ENCODE data around the gene PLXNA4.

The PLXNA4 gene

DNA sequence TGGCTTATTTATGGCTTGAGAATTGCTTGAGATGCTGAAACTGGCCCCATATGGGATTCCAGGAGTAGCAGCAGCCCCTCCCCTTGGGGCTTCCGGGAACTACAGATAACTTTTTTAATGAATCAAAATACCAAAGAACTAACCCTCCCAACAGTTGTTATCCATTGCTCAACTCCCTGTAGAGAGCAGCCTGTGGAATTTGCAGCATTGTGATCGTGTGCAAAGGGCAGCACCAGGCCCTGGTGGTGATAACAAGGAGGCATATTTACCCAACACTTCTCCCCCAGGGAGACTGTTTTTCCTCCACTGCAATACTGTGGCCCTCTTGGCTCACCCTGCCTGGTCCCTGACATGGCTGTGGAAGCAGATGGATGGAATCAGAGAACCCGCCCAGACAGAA, 196.2 kb downstream of the PLXNA4 start:
- H3K9me2 ChIP-seq (ENCODE audit: low read depth, low read length) = no peaks in the 10 kb centered on the region
- H2AFZ ChIP-seq (ENCODE audit: low read length) = no peak overlapping the region
- no peaks in the 10 kb centered on the region for H3K36me3 ChIP-seq (ENCODE audit: insufficient read depth, low read length)
- H3F3A ChIP-seq (ENCODE audit: insufficient read depth, low read length) = no peaks in the 10 kb centered on the region
- no peak for TF ChIP-seq EZH2 (IDR thresholded peaks at IDR 0.05; ENCODE audit: borderline replicate concordance, low read length)
- TF ChIP-seq, protein P1, sequence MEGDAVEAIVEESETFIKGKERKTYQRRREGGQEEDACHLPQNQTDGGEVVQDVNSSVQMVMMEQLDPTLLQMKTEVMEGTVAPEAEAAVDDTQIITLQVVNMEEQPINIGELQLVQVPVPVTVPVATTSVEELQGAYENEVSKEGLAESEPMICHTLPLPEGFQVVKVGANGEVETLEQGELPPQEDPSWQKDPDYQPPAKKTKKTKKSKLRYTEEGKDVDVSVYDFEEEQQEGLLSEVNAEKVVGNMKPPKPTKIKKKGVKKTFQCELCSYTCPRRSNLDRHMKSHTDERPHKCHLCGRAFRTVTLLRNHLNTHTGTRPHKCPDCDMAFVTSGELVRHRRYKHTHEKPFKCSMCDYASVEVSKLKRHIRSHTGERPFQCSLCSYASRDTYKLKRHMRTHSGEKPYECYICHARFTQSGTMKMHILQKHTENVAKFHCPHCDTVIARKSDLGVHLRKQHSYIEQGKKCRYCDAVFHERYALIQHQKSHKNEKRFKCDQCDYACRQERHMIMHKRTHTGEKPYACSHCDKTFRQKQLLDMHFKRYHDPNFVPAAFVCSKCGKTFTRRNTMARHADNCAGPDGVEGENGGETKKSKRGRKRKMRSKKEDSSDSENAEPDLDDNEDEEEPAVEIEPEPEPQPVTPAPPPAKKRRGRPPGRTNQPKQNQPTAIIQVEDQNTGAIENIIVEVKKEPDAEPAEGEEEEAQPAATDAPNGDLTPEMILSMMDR (IDR thresholded peaks at IDR 0.05; ENCODE audit: low read length) = no peak
- no peaks in the 10 kb centered on the region for H3K4me1 ChIP-seq (ENCODE audit: insufficient read depth, low read length, severe bottlenecking)
- H3K27ac ChIP-seq (ENCODE audit: low read depth, low read length, poor library complexity, severe bottlenecking) = no peak overlapping the region
- H3K9ac ChIP-seq (ENCODE audit: low read length) = no peak overlapping the region
- no peak overlapping the region for H3K4me3 ChIP-seq (ENCODE audit: low read depth, low read length, poor library complexity, severe bottlenecking)
- no peaks in the 10 kb centered on the region for H4K20me1 ChIP-seq (ENCODE audit: insufficient read depth, low read length)
- H3K9me3 ChIP-seq (ENCODE audit: low read length) = no peaks in the 10 kb centered on the region
- no peaks in the 10 kb centered on the region; the same call in 1 of the 2 replicates for H3K27me3 ChIP-seq (ENCODE audit: insufficient read depth, low read length)
- H3K4me2 ChIP-seq (ENCODE audit: low read length) = no peak overlapping the region
- H3K79me2 ChIP-seq (ENCODE audit: insufficient read depth, low read length) = no peaks in the 10 kb centered on the region

DNA sequence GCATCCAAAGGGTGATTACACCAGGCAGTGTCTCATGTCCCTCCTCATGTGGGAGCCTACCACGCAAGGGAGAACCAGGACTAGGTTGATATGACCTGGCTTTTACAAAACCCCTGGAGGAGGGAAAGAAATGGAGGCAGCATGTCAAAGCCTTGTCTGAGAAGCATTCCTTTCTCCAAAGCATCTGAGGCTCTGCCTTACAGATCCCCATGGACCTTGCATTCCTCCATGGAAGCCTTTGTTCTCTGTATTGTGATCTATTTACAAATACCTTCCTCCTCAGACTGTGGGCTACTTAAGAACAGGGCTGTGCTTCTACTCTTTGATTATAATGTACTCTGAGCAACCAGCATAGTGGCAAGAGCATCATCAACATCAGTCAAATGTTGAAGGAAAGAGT, 197.0 kb downstream of the PLXNA4 start:
- Histone ChIP-seq H3K4me1 (ENCODE audit: insufficient read depth, low read length, severe bottlenecking) (no peaks in the 10 kb centered on the region), H3K27me3 (ENCODE audit: insufficient read depth, low read length) (no peaks in the 10 kb centered on the region; the same call in 1 of the 2 replicates), H3K9me3 (ENCODE audit: low read length) (no peaks in the 10 kb centered on the region), H3K36me3 (ENCODE audit: insufficient read depth, low read length) (no peaks in the 10 kb centered on the region), H3K9me2 (ENCODE audit: low read depth, low read length) (no peaks in the 10 kb centered on the region), H2AFZ (ENCODE audit: low read length) (no peak overlapping the region), H3F3A (ENCODE audit: insufficient read depth, low read length) (no peaks in the 10 kb centered on the region), H3K4me2 (ENCODE audit: low read length) (no peak overlapping the region), H3K79me2 (ENCODE audit: insufficient read depth, low read length) (no peaks in the 10 kb centered on the region), H4K20me1 (ENCODE audit: insufficient read depth, low read length) (no peaks in the 10 kb centered on the region), H3K27ac (ENCODE audit: low read depth, low read length, poor library complexity, severe bottlenecking) (no peak overlapping the region), H3K4me3 (ENCODE audit: low read depth, low read length, poor library complexity, severe bottlenecking) (no peak overlapping the region), H3K9ac (ENCODE audit: low read length) (no peak overlapping the region)
- TF ChIP-seq, protein P1 (IDR thresholded peaks at IDR 0.05; ENCODE audit: low read length) = no peak
- no peak for TF ChIP-seq EZH2 (IDR thresholded peaks at IDR 0.05; ENCODE audit: borderline replicate concordance, low read length)

DNA sequence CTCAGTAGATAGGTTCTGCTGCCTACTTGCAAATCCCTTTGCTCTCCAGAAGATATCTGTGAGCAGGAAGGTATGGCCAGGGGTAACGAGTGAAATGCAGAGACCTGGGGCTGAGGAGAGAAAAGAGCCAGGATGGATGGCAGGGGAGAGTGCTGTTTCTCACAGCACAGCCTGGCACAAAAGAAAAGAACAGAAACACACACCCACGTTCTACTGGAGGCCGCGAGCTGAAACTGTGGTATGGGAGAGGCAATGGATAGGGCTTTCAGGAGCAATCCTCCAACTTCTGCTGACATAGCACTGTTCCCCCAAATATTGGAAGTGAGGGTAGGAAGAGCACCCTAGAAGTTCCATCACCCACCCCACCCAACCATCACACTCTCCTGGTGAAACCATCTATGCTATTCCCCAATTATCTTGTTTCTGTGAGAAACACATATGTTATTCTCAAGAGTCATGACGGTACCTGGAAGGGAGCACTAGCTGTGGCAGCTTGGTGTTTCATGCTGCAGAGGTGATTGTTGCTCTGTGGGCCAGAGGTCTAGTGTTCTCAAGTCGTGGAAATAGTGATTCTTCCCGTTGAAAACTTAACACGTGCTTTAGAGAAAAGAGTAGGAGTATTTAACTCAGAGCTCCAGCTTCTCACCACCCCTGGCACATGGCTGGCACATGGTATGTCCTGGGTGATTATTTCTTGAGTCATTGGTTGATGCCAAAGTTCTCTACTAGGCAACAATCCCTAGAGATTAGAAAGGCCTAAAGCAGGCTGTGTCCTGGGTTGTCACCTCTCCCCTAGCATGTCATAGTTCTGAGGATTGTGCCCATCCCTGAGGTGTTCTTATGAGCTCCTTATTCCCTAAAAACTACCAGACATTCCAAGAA, 198.3 kb downstream of the PLXNA4 start:
- Histone ChIP-seq H3K9ac (ENCODE audit: low read length) (no peak overlapping the region), H3K9me3 (ENCODE audit: low read length) (no peaks in the 10 kb centered on the region), H3K4me1 (ENCODE audit: insufficient read depth, low read length, severe bottlenecking) (no peaks in the 10 kb centered on the region), H3F3A (ENCODE audit: insufficient read depth, low read length) (no peaks in the 10 kb centered on the region), H3K4me3 (ENCODE audit: low read depth, low read length, poor library complexity, severe bottlenecking) (no peak overlapping the region), H3K4me2 (ENCODE audit: low read length) (no peak overlapping the region), H2AFZ (ENCODE audit: low read length) (no peak overlapping the region), H4K20me1 (ENCODE audit: insufficient read depth, low read length) (no peaks in the 10 kb centered on the region), H3K27ac (ENCODE audit: low read depth, low read length, poor library complexity, severe bottlenecking) (no peak overlapping the region), H3K79me2 (ENCODE audit: insufficient read depth, low read length) (no peaks in the 10 kb centered on the region), H3K27me3 (ENCODE audit: insufficient read depth, low read length) (no peaks in the 10 kb centered on the region; the same call in 1 of the 2 replicates), H3K36me3 (ENCODE audit: insufficient read depth, low read length) (no peaks in the 10 kb centered on the region), H3K9me2 (ENCODE audit: low read depth, low read length) (no peaks in the 10 kb centered on the region)
- no peak for TF ChIP-seq EZH2 (IDR thresholded peaks at IDR 0.05; ENCODE audit: borderline replicate concordance, low read length)
- TF ChIP-seq, protein P1 (IDR thresholded peaks at IDR 0.05; ENCODE audit: low read length) = no peak
